ENCODE data around the gene CCDC88C.

DNA sequence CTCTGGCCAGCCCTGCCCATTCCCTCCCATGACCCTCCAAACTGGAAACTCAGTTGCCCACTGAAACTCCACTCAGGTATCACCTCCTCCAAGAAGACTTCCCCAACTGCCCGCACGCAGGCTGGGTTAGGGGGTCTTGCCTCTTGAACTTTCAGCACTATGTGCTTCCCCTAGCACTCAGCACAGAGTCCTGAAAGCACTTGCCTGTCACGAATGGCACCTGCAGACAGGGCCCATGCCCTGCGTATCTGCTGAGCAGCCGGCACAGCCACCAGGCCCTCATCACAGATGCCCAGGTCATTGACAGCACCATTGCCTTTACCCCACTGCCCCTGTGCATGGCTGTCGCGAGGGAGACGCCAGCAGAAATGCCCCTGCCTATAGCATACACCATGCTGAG lies 11.2 kb downstream of the CCDC88C start:
- TF ChIP-seq CTCF (IDR thresholded peaks at IDR 0.05): no peak
- TF ChIP-seq POLR2A (IDR thresholded peaks at IDR 0.05): no peak
